HTR-8/SVneo (cell line): ENCODE data around the gene TAS2R50.
"Not testable (repeated sequence)": the region's sequence is repeated elsewhere in the genome, so short reads cannot be mapped to it uniquely, and the experiment has no call there.

ENCODE experiments used
- DNase-seq: peaks from one replicate; pipeline ENCODE4 v3.0.0; 2011; ENCODE audit warnings: low spot score, mixed read lengths; ENCODE audit not compliant: insufficient read length
- FAIRE-seq: peaks from 2 replicates; lab custom pipeline; 2011; peaks lifted over from hg19 to GRCh38; lab: Jason Lieb, UNC

The TAS2R50 gene, protein sequence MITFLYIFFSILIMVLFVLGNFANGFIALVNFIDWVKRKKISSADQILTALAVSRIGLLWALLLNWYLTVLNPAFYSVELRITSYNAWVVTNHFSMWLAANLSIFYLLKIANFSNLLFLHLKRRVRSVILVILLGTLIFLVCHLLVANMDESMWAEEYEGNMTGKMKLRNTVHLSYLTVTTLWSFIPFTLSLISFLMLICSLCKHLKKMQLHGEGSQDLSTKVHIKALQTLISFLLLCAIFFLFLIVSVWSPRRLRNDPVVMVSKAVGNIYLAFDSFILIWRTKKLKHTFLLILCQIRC

DNA sequence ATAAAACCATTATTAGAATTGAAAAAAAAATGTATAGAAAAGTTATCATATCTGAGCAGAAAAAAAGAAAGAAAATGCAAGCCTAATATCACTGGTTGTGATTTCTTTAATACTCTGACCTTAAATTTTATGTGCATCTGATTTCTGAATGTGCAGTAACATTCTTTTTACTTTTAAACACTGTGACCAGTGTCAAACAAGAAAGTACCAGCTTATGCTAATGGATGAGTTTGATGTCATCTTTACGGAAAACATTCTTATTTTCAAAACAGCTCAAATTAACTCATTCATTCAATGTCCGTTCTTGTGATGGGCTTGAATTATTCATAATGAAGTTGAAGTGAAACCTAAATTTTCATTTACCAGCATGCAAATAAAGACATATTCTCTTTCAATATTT is at the start of gene TAS2R50:
TAS2R50 (minus strand) TSS at position 101 of the 400 bp plus-strand sequence; CDS start at position 49, 52 bp downstream.
- FAIRE-seq, result no peak
- no peak for DNase-seq

DNA sequence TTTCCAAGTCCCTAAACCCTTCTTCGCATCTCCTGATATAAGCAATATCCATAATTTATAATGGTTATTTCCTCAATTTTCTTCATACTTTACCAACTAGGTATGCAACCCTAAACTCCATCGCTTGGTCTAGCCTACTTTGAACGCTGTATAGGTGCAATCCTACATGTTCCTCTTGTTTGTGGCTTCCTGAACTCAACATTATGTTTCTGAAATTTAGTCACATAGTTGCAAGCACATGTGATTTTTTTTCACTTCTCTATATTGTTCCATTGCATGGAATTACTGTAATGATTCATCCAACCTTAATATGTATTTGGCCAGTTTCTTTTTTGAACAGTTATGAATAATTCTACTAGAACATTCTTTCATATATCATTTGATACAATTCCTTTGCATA is 47.2 kb upstream of the TAS2R50 start:
- not testable (repeated sequence) for FAIRE-seq, DNase-seq

DNA sequence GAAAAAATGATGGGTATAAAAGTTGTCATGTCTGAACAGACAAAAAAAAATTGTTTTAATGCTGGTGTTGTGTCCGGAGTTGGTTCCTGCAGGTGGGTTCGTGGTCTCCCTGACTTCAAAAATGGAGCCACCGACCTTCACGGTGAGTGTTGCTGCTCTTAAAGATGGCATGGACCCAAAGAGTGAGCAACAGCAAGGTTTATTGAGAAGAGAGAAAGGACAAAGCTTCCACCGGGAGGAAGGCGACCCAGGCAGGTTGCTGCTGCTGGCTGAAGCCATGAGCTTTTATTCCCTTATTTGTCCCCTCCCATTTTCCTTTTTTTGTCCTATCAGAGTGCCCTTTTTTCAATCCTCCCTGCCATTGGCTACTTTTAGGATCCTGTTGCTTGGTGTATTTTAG is 44.6 kb upstream of the TAS2R50 start, which contains the start of gene TAS2R31:
TAS2R31 (minus strand) TSS at position 101 of the 400 bp plus-strand sequence; CDS start at position 29, 72 bp downstream.
- DNase-seq (no peak), FAIRE-seq (no peak)

DNA sequence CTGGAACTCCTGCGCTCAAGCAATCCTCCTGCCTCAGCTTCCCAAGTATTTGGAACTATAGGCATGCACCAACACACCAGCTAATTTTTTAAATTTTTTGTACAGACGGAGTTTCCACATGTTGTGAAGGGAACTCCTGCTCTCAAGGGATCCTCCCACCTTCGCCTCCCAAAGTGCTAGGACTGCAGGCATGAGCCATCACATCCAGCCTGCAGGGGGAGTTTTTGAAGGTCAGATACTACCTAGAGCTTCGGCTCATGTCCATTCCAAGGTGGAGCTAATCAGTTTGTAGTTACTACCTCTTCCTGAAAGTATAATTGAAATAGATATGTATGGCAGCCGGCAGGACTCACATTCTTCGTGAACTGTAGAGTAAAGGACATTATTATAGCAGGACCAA is 39.4 kb upstream of the TAS2R50 start:
- DNase-seq, result no peak
- no peak for FAIRE-seq

DNA sequence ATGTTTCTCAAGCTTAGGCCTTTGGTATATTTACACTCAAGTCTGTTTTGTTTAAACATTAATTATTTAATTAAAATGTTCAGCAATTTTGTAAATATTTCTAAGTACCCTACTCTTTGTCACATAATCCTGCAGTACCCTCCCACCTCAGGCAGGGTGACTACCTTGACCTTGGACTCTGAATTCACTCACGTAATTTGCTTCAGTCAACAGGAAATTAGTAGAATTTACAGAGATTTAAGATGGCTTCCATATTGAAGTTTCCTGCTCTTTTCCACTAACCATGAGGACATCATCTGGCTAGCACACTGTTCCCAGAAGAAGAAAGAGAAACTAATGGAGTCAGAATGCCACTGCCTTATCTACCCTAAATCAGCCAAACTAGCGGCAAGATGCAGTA is 36.7 kb upstream of the TAS2R50 start:
- no peak for DNase-seq
- no peak for FAIRE-seq

DNA sequence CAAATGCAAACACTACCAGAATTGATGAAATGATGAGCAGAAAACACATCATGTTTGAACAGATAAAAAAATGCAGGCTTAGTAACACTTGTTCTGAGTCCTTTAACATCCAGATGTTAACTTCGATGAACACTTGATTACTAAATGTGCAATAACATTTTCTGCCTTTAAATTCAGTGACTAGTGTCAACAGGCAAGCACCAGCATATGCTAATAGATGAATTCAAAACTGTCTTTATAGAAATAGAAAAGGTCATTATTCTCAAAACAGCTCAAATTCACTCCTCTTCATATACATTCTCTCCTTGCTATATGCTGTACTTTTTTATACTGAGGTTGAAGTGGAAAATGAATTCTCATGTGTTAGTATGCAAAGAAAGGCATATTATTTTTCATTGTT is 35.8 kb upstream of the TAS2R50 start, which contains the start of gene TAS2R19:
TAS2R19 (minus strand) TSS at position 101 of the 400 bp plus-strand sequence; CDS start at position 52, 49 bp downstream.
- FAIRE-seq, result no peak

DNA sequence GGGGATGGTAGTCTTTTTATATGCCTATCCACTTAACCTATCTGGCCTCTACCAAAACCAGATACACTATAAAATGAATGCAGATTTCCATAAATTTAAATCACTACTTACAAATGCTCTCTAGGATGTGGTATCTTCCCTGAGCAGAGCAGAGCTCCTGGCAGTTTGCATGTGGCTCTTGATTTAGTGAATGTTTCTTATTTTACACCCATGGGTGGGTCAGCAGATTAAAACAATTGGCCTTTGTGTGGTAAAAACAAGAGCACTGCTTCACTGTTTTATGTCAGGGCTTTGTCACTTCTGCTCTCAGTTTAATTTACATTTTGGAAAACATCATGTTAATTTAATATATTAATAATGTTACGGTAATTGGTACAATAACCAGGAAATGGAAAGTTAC is 30.2 kb upstream of the TAS2R50 start:
- FAIRE-seq, result no peak

More for the DNA sequence above, 35.8 kb upstream of the TAS2R50 start, which contains the start of gene TAS2R19:
- no peak for DNase-seq

DNA sequence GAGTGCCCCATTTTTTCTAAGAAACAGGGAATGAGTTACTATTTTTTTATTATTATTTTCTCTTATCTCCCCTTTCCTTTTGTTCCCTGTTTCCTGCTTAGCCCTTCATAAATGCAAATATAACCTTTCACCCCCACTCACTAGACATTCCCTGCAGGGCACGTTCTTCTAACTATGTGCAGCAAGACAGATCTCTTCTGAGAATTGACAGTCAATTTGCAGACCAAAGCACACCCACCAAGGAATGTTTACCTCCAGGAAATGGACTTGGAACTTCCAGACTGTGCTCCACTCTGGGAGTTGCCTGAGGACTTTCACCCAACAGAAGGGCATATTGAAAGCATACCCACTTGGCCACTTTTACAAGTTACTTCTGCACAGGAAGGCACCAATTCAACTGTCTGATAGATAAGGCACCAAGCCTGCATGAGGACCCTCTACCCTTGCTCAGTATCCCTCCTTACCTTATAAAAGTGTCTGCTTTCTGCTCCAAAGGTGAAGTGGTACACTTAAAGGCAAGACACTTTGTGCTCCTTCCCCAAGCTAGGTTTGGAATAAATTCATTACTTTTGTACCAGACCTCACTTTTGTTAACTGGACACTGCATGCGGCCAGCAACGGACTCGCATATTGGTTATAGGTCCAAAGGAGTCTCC is 29.2 kb upstream of the TAS2R50 start:
- no peak for DNase-seq
- FAIRE-seq, result no peak

More for the DNA sequence above, 30.2 kb upstream of the TAS2R50 start:
- no peak for DNase-seq

DNA sequence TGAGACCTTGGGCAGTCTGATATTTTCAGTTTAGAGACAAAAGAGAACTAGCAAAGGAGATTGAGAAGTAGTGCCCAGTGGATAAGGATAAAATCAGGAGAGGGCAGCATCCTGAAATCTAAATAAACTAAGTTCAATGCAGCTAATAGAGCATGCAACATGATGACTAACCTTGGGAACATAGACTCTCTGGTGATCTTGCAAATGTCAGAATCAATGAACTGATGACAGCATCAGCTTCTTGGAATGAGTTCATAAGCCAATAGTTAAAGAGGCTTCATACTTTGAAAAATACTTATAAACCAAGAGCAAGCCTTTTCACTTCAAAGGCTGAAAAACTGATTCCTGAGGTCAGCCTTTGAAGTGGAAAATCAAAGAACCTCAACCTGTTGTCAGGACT is 27.5 kb upstream of the TAS2R50 start:
- DNase-seq, result no peak
- no peak for FAIRE-seq

DNA sequence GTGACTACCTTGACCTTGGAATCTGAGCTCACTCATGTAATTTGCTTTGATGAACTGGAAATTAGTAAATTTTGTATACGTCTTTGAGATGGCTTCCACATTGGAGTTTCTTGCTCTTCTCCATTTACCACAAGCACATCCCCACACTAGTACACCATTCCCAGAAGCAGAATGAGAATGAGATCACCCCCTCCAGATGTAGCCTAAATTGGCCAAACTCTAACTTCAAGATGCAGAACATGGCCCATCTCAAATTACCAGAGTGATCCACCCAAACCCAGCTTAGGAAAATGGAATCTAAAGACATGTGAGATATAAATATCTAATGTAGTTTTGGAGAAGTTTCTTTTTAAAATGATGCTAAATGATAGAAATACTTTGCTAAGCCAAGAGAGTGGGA is 20.9 kb upstream of the TAS2R50 start:
- no peak for DNase-seq

DNA sequence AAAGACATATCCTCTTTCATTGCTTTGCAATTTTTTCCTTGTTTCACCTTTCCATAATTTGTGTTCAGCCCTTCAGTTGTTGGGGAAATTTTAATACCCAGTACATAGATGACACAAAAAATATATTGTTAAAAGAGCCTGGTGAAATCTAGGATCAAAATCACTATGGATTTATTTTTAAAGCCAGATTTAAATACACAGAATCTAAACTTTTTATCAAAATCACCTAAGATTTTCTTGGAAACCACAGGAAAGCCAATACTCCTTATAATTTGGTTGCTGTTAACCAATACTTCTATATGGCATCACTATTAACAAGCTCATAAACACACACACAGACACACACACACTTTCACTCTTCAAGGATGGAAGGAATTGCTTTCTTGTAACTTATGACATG is 11.5 kb upstream of the TAS2R50 start, which contains the start of gene TAS2R20:
TAS2R20 (minus strand) TSS at position 101 of the 400 bp plus-strand sequence. CDS start 429 bp downstream, outside the sequence.
- FAIRE-seq (no peak), DNase-seq (no peak)

More for the DNA sequence above, 20.9 kb upstream of the TAS2R50 start:
- no peak for FAIRE-seq

DNA sequence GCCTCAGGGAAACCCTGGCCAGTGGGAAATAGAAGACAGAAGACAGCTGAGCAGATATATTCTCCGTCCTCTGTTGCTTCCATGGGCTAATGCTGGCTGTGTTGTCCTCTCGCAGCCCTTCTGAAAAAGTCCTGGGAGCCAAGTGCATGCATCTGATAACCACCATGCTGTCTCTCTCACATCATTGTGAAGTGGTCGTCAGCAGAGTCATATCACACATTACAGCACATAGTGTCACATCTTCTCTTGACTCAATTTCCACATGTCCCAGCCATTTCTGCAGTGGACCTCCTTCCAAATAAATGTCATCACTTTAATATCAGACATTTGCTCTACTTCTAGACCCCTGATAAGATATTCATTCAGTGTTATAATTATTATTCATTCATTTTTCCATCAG is 7.6 kb upstream of the TAS2R50 start:
- no peak for FAIRE-seq
- DNase-seq, result no peak

DNA sequence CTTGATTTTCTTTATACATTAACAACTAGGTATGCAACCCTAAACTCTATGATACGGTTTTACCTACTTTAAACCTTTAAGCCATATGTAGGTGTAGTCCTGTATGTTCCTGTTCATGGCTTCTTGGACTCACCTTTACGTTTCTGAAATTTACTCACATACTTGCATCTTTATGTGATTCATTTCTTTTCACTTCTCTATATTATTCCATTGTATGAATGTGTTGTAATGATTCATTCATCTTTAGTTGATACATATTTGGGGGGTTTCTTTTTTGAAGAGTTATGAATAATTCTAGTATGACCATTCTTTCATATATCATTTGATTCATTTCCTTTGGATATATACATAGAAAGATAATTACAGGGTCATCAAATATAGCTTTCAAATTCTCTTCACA is 2.4 kb upstream of the TAS2R50 start:
- DNase-seq (no peak), FAIRE-seq (no peak)

DNA sequence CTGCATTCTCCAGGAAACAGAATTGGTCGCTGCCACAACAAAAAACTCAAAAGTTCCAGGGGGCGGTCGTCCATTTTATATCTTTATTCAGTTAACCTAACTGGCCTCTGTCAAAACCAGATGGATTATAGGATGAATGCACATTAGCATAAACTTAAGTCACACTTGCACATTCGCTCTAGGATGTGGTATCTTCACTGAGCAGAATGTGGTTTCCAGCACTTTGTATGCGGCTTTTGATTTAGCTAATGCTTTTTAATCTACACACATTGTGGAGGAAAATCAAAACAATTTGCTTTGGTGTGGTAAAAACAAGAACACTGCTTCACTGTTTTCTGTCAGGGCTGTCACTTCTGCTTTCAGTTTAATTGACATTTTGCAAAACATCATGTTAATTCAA is 4.5 kb downstream of the TAS2R50 start:
- no peak for DNase-seq
- FAIRE-seq, result no peak

DNA sequence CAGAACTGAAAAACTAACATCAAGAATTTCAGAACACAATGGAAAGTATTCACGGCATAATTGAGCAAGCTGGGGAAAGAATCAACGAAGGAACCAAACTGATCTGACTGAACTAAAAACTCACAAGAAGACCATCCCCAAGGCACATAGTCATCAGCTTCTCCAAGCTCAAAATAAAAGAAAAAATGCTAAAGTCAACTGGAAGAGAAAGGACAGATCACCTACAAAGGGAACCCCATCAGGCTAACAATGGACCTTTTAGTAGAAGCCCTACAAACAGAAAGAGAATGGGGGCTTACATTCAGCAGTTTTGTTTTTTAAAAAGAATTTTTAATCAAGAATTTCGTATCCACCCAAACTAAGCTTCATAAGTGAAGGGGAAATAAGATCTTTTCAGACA is 11.7 kb downstream of the TAS2R50 start:
- FAIRE-seq (no peak), DNase-seq (no peak)

DNA sequence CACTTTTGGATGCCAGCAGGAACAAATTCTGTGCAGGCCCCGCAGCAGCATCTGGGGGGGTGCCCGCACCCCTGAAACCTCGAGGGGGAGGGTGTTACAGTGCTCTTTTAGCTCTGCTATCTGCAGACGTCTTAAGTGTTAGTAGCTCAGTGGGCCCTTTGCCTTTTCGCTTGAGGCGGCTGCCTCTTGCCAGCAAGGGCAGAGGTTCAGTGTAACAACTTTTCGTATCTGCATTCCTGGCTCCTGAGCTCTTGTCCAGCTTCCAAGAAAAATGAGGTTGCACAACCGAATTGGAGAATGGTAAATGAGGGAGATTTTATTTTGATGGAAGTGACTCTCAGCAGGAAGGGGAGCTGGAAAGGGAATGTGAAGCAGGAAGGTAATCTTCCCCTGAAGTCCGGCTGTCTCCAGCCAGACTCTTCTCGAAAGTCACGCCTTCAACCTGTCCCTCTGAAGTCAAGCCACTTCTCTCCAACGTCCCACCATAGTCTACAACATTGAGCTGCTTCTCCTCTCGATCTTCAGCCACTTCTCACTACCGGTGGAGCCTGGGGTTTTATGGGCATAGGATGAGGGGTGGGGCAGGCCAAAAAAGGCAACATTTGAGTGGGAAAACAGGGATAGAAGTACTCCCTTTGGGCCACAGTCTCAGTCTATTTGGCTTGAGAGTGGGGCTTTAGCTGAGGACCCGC is 17.8 kb downstream of the TAS2R50 start:
- peak; percentile 36 for DNase-seq

DNA sequence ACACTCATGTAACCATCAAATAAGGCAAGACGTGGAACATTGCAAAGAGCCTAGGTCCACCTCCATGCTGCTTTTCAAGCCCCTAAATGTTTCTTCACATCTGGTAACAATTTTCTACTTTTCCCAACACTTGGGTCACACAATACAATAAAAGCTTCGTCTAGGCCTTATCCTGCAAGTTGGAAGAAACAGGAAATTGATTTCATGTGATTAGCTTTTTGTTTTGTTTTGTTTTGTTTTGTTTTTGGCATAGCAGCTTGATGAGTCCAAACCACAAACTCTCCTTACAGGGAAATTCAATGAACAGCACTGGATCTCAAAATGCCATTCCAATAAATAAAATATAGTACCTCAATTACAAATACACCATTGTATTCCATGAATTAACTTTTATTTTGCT is 19.3 kb downstream of the TAS2R50 start:
- DNase-seq (peak; percentile 32), FAIRE-seq (no peak)

More for the DNA sequence above, 17.8 kb downstream of the TAS2R50 start:
- FAIRE-seq, result peak; percentile 46

DNA sequence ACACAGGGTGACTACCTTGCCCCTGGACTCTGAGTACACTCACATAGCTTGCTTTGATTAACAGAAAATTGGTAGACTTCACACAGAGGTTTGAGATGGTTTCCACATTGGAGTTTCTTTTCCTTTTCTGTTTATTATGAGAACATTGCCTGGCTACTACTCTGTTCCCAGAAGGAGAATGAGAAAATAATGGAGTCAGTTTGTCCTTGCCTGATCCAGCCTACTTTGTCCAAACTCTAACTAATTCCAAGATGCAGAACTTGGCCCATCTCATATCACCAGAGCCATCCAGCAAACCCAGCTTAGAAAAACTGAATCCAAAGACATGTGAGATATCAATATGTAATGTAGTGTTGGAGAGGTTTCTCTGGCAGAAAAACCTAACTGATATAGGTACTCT is 20.4 kb downstream of the TAS2R50 start:
- FAIRE-seq, result no peak
- DNase-seq, result no peak

DNA sequence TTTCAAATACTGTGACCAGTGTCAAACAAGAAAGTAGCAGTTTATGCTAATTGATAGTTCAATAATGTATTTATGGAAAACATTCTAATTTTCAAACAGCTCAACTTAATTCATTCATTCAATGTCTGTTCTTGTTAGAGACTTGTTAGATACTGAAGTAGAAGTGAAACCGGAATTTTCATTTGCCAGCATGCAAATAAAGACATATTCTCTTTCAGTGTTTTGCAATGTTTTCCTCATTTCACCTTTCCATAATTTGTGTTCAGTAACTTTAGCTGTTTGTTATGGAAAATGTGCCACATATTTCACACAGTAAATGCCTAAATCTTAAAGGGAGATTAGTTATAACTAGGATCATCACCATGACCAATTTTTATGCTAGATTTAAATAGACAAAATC is 21.2 kb downstream of the TAS2R50 start:
- no peak for DNase-seq
- FAIRE-seq, result no peak

DNA sequence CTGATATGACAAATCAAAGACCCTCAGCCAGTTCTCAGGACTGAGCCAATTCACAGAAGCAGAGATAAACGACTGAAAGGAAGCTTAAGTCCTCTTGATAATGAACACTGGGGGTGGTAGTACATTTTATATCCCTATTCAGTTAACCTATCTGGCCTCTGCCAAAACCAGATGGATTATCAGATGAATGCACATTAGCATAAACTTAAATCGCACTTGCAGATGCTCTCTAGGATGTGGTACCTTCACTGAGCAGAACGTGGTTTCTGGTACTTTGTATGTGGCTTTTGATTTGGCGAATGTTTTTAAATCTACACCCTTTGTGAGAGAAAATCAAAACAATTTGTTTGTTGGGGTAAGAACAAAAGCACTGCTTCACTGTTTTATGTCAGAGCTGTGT is 26.5 kb downstream of the TAS2R50 start:
- DNase-seq (no peak), FAIRE-seq (no peak)

DNA sequence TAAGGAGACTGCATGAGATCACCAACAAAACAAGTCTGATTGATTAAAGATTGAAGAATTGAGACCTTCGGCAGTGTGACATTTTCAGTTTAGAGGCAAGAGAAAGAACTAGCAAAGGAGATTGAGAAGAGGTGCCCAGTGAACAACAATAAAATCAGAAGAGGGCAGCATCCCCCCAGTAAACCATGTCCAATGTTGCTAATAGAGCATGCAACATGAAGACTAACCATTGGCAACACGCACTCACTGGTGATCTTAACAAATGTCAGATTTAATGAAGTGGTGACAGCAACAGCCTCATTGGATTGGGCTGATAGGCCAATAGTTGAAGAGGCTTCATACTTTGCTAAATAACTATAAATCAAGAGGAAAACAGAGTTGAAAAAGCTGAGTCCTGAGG is 26.9 kb downstream of the TAS2R50 start:
- FAIRE-seq, result peak; percentile 28
- DNase-seq, result no peak
